HG03108 (cell line): Measurements from ENCODE around the gene GNPDA1.

Experiments used
- ATAC-seq: cut with Tn5 transposase; IDR thresholded peaks from one replicate; pipeline ENCODE4 v1.9.1; 2021; ENCODE audit warnings: moderate library complexity; ENCODE audit not compliant: unreplicated experiment

The GNPDA1 gene

DNA sequence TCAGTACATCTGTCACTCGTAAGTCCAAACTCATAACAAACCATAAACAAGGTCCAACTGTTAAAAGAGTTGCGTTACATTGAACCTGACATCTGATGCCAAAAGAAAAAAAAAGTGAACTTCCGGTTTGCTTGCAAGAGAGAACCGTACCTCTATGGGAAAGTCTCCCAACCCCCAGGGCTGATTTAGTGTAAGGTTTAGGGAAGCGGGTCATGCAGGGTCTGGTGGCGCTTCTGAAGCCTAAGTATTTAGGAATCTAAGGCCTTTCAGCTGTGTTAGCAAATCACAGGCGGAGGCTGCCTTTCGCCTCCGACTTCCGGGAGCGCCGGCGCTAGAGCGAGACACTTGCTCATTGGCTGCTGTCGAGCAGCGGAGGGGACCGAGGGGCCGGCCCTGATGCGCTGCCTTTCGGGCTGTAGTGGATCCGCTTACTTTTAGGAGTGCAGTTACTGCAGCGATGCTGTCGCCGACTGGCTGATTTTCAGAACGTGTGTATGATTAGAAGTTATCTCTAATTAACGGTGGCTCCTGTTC, 12.0 kb upstream of the GNPDA1 start:
- peak; percentile 99 for ATAC-seq

DNA sequence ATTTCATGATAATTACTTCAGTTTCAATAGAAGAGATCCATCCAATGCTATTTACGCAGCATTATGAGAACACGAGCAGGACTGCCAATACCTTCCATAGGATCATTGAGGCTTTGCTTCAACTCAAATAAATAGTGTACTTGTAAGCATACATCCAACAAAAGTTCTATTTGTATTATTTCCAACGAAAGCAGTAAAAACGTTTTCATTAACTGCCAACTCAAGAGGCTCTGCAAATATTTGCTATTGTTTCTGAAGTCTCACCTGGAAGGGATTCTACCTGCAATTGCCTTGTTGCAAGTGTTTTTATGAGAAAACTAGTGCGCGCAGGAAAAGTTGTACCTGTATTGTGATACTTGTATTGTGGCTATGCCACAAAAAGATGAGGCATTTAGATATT, 11.0 kb upstream of the GNPDA1 start:
- no peak for ATAC-seq

DNA sequence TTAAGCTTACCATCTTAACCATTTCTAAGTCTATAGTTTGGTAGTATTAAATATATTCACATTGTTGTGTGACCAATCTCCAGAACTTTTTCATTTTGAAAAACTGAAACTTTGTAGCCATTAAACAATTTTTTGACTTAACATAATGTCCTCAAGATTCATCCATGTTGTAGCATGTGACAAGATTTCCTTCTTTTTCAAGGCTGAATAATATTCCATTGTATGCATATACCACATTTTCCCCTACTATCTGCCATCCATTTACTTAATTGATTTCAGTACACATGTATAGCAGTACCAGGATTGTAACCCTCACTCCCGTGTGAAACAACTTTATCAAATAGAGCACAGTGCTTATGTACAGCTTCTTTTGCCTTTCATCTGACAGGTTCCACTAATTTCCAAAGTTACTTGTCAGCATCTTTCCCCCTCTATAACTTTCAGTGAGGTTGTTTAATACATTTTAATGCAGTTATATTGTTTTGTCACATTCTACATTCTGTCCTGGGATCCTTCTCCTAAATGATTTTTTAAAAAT, 7.4 kb upstream of the GNPDA1 start:
- no peak for ATAC-seq

DNA sequence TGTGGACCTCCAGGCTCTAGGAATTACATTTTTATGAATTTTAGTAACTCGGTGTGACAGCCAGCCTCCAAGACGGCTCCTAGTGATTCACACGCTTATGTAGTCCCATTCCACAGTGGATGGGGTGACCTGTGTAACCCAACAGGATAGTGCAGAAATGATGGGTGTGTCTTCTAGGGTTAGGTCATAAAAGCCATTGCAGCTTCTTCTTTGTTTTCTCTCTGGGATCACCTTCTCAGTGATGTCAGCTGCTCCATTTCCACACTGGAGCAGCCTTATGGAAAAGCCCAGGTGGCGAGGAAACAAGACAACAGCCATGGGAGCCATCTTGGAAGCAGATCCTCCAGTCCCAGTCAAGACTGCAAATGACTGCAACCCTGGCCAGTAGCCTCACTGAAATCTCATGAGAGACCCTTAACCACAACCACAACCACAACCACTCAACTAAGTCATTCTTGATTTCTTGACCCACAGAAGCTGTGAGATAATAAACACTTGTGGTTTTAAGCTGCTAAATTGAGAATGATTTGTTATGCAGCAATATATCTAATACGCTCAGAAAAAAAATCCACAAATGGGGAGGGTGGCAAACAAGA, 5.1 kb upstream of the GNPDA1 start:
- ATAC-seq, result no peak

DNA sequence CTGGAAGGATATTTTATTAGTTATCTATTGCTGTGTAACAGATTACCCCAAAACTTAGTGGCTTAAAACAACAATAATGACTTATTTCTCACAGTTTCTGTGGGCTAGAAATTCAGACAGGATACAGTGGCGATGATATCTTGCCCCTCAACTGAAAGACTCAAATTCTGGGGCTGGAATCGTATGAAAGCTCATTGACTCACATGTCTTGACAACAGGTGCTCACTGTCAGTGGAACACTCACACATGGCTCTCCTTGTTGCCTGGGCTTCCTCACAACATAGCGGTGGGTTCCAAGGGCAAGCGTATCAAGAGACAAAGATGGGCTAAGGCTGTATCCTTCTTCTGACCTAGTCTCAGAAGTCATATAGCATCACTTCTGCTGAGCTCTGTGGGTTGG, 3.7 kb upstream of the GNPDA1 start:
- peak; percentile 34 for ATAC-seq

DNA sequence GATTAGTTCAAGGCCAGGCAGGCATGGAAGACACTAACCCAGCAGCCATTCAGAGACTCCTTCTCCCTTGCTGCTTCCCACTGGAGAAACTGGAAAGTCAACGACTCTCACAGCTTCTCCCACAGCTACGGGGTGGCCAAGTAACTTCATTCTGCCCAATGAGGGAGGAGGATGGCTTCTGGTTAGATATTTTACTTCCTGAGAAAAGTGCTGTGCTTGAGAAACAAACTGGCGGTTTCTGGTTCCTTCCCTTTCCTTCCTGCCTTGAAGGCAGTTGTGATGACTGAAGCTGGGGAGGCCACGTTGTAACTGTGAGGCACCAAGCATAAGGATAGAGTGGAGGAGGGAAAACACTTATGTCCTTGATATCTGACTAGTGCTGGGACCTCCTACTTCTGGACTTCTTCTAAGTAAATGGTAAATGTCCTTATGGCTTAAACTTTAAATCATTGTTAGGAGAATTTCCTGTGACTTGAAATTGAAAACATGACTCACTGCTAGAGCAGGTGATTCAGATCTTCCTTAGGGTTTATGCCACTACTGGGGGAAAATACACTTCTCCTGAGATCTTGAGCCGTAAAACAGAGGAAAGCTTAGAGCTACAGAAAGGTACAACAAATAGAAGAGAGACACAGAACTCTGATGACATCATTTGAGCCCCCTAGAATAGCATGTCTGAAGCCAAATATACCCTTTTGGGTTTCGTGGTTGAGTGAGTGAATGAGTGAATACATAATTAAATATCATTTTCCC, 3.1 kb upstream of the GNPDA1 start:
- ATAC-seq, result peak; percentile 24

GRCh38 chr5:142014911-142015584, 2.2 kb upstream of the GNPDA1 start:
- ATAC-seq, result peak; percentile 26

DNA sequence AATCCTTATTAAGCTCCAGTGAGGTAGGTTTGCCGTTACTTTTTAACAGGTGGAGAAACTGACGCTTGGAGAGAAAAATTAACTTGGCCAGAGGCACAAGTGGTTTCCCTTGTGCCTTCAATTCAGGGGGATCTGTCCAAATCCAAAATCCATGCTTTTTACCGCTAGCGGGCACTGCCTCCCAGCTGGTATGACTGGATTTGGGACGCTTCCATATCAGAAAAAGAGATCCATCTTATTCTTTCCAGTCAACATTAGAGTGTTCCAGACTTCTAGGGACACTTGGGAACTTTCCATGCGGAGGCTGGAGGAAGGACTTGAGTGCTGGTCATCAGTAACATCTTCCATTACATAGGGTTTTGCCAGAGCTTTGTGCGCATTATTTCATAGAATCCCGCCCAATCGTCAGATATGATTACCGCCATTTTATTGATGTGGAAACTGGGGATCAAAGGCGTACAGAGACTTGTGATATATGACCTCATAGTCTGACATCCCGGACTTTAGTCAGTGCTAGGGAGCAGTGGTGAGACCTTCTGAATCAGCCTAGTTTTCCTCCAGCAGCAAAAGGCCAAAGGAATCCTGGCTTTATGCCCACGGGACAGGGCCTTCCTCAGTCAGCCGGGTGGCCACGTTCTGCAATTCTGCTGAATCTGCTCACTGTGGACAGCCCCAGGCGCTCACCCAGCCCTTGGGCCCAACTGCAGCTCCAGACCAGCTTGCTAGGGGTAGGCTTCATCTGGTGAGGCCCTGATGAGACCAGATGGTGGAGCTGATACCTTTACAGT, 1.1 kb upstream of the GNPDA1 start:
- ATAC-seq, result no peak

- ATAC-seq, result no peak
Measured at GRCh38 chr5:142012186-142012785, 541 bp downstream of the GNPDA1 start.

- no peak for ATAC-seq
Measured at GRCh38 chr5:142011572-142012185, 1.1 kb downstream of the GNPDA1 start.

GRCh38 chr5:142009886-142010285, 2.9 kb downstream of the GNPDA1 start:
- no peak for ATAC-seq

GRCh38 chr5:142008813-142009212, 4.0 kb downstream of the GNPDA1 start:
- ATAC-seq, result no peak

DNA sequence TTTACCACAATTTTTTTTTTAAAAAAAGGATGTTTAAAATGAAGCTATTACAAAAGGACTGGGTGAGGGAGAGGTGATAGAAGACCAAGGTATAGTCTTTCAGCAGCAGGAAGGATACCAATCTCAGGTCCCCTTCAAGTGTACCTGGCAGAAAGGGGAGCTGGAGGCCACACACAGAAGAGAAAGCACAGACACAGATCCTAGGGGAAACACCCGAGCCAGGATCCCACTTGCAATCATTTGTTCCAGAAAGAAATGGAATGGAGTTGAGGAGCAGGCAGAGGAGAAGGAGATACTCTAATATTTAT, 5.6 kb downstream of the GNPDA1 start:
- no peak for ATAC-seq

- ATAC-seq, result no peak
Measured at GRCh38 chr5:142006363-142007236, 6.2 kb downstream of the GNPDA1 start.

DNA sequence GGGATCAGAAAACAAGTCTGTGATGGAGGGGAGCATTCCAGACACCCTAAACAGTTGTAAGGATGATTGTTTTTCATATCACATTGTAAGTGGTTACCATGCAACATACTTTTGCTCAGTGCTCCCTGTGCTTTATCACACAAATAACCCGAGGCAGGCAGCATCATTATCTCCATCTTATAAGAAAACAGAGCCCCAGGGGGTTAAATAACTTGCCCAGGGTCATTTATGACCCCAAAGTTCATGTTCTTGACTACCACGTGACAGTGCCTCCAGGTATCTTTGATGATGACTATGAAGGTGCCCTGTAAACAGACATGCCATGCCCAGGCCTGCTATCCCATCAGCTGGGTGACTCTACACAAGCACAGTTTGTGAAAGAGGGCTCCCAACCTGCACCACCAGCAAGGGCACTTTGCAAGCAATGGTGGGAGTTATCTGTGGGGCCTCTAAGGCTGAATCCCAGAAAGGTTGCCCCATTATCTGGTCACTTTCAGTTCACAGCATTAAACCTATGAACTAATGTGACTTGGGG, 9.5 kb downstream of the GNPDA1 start:
- no peak for ATAC-seq

DNA sequence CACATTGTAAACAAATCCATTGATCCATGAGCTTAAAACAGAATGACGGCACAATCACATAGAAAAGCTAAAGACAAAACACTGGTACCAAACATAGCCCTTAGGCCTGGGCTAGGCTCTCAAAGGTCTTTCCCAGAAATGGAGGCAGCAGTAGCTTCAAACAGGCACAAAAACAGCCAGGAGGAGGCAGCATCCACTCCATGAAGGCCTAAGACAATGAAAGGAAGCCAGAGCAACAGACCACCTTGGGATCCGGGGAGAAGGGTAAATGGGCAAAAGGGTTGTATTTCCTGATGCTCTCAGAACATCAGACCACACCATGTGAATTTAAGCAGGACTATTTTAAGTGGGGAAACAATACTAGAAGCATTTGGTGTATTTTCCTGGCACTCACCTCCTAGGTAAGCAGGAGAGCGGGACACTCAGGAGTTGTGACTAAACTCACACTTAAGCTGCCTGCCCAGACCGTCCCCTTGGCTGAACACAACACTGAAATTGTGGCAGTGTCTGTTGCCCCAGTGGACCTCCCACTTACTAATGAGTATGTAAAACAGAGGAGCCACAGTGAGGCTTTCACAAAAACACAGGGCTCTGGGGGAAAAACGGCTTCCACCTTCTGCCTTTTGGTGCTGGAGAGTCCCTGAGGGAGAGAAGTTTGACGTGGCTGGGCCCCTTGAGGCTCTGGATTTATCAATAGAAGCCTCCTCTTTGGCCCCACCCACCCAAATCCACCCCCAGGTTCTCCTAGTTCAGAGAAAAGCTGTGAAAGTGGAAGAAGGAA, 11.9 kb downstream of the GNPDA1 start:
- ATAC-seq, result no peak

DNA sequence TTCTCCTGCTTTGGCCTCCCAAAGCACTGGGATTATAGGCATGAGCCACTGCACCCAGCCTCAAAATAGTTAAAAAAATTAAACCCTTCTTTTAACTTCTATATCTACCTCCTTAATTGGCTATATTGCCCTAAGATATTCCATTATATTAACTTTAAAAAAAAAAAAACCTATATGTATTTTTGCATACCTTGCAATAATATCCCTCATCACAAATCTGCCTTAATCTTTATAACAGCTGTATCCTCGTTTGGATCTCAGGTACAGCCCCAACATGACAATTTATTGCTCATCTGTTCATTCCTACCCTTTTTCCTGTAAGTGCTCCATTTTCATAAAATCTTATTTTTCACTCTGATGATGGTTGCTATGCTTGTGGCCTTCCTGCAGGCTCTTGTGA, 12.7 kb downstream of the GNPDA1 start:
- ATAC-seq, result no peak

GRCh38 chr5:141997358-141997960, 15.4 kb downstream of the GNPDA1 start:
- no peak for ATAC-seq
